ENCODE data around the gene ARID1B. TPM values are rescaled to one million over a fixed set of nuclear protein-coding genes. Genes with fewer than 3 reads are reported as not detected.
A peak's percentile ranks its signal among the peaks of the same experiment; 100 is the strongest.

ARID1B gene
- total RNA-seq, 1 experiment from 2014 or later = 86.3 TPM

DNA sequence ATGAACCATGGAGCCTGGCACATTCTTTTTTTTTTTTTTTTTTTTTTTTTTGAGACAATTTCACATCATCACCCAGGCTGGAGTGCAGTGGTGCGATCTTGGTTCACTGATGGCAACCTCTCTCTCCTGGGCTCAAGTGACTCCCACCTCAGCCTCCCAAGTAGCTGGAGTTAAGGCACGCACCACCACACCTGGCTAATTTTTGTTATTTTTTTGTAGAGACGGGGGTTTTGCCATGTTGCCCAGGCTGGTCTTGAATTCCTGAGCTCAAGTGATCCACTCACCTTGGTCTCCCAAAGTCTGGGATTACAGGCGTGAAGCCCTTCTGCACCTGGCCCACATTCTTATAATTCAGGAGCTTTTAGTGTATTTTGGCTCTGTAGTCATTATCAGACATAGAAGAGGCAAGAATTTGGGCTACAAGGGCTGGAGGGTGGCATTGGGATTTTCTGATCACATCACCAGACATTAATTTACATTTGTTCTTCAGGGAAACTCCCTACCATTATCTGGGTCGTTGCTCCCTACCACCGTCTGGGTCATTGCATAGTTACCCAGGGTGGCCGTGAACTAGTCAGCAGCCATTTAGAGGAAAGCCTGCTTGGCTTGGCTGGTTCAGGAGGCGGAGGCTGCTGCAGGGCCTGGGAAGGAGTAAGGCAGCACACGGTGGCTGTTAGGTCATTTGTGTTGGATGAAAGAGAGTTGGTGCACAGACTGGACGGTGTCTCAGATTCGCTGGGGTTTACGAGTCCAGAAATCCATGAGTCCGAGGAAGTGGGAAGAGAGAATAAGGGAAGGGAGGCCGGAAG, 17.6 kb downstream of the ARID1B start:
- BruUV-seq (replicated peaks) = no TSS peak
- intact Hi-C loops (cut with micrococcal nuclease; ENCODE audit: unreplicated experiment) = no loop called here
- CTCF ChIA-PET = no interaction called here
- no peak for TF ChIP-seq EZH2 (IDR thresholded peaks at IDR 0.05; ENCODE audit: borderline replicate concordance, low read depth, low read length, poor library complexity, severe bottlenecking)
- Histone ChIP-seq H3K27me3 (replicated peaks; ENCODE audit: insufficient read depth, low read depth, low read length, poor library complexity) (no peaks in the 10 kb centered on the region), H3K27ac (ENCODE audit: low read depth, low read length, poor library complexity, severe bottlenecking) (no peak overlapping the region), H3K9me3 (ENCODE audit: low read depth, low read length, poor library complexity, severe bottlenecking) (no peaks in the 10 kb centered on the region), H3K4me3 (ENCODE audit: low read depth, low read length, poor library complexity, severe bottlenecking) (no peak overlapping the region), H3K36me3 (ENCODE audit: insufficient read depth, low read length, poor library complexity, severe bottlenecking) (no peaks in the 10 kb centered on the region), H3K4me1 (ENCODE audit: insufficient read depth, low read length, poor library complexity, severe bottlenecking) (peaks cover 16% of the 10 kb centered on the region)
- POLR2A ChIA-PET (ENCODE audit: low non-redundant PET) = no interaction called here
- no peak for DNase-seq (ENCODE audit: low spot score)

DNA sequence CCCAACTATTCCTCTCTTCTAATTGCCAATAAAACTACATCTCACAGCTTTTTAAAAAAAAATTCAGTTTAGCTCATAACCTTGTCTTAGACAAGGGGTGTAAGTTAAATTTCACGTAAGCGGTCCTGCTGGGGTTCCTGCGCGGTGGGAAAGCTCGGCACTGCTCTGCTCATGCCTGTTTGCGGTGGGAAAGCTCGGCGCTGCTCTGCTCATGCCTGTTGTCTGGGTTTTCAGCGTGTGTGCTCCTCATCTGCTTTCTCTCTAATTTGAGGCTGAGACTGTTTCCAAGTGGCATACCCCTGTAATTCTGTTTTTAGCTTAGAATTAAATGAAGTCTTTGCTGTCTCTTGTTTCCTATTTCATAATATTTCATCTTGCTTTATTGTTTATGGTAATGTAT, 18.6 kb downstream of the ARID1B start:
- no peaks in the 10 kb centered on the region for H3K9me3 ChIP-seq (ENCODE audit: low read depth, low read length, poor library complexity, severe bottlenecking)
- no TSS peak for BruUV-seq (replicated peaks)
- H3K36me3 ChIP-seq (ENCODE audit: insufficient read depth, low read length, poor library complexity, severe bottlenecking) = no peaks in the 10 kb centered on the region
- peak overlapping the region; percentile 32 for H3K4me3 ChIP-seq (ENCODE audit: low read depth, low read length, poor library complexity, severe bottlenecking)
- CTCF ChIA-PET = no interaction called here
- H3K27me3 ChIP-seq (replicated peaks; ENCODE audit: insufficient read depth, low read depth, low read length, poor library complexity) = no peaks in the 10 kb centered on the region
- H3K27ac ChIP-seq (ENCODE audit: low read depth, low read length, poor library complexity, severe bottlenecking) = no peak overlapping the region
- TF ChIP-seq, protein P1, sequence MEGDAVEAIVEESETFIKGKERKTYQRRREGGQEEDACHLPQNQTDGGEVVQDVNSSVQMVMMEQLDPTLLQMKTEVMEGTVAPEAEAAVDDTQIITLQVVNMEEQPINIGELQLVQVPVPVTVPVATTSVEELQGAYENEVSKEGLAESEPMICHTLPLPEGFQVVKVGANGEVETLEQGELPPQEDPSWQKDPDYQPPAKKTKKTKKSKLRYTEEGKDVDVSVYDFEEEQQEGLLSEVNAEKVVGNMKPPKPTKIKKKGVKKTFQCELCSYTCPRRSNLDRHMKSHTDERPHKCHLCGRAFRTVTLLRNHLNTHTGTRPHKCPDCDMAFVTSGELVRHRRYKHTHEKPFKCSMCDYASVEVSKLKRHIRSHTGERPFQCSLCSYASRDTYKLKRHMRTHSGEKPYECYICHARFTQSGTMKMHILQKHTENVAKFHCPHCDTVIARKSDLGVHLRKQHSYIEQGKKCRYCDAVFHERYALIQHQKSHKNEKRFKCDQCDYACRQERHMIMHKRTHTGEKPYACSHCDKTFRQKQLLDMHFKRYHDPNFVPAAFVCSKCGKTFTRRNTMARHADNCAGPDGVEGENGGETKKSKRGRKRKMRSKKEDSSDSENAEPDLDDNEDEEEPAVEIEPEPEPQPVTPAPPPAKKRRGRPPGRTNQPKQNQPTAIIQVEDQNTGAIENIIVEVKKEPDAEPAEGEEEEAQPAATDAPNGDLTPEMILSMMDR (conservative IDR thresholded peaks at IDR 0.05; ENCODE audit: low read depth, low read length) = no peak
- no peak for TF ChIP-seq EZH2 (IDR thresholded peaks at IDR 0.05; ENCODE audit: borderline replicate concordance, low read depth, low read length, poor library complexity, severe bottlenecking)
- intact Hi-C loops (cut with micrococcal nuclease; ENCODE audit: unreplicated experiment) = no loop called here
- H3K4me1 ChIP-seq (ENCODE audit: insufficient read depth, low read length, poor library complexity, severe bottlenecking) = peaks cover 7% of the 10 kb centered on the region
- DNase-seq (ENCODE audit: low spot score) = no peak
- POLR2A ChIA-PET (ENCODE audit: low non-redundant PET) = interaction anchor here (0.6 kb wide), 1 partner anchor 11 kb away, joined by 8 read pairs; no protein-coding TSS in a partner anchor

DNA sequence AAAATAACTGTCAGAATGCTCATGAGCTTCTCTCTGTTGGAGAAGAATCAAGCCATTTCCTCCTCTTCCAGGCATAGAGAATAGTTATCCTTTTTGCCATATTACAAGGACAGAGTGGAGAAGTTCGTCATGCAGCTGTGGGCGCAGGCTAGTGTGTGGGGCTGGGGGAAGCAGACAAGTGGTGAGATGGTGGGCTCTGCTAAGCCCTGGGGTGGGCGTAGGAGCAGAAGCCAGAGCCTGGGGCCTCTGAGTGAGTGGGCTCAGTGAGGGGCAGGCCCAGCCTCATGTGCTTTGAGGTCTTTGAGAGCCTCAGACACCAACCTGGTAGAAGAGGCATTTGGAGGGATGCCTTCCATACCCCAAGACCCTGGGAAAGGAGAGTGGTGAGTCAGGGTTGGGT, 19.4 kb downstream of the ARID1B start:
- Histone ChIP-seq H3K9me3 (ENCODE audit: low read depth, low read length, poor library complexity, severe bottlenecking) (no peaks in the 10 kb centered on the region), H3K36me3 (ENCODE audit: insufficient read depth, low read length, poor library complexity, severe bottlenecking) (no peaks in the 10 kb centered on the region), H3K27me3 (replicated peaks; ENCODE audit: insufficient read depth, low read depth, low read length, poor library complexity) (no peaks in the 10 kb centered on the region), H3K4me1 (ENCODE audit: insufficient read depth, low read length, poor library complexity, severe bottlenecking) (peaks cover 5% of the 10 kb centered on the region), H3K27ac (ENCODE audit: low read depth, low read length, poor library complexity, severe bottlenecking) (no peak overlapping the region), H3K4me3 (ENCODE audit: low read depth, low read length, poor library complexity, severe bottlenecking) (no peak overlapping the region)
- CTCF ChIA-PET = no interaction called here
- intact Hi-C loops (cut with micrococcal nuclease; ENCODE audit: unreplicated experiment) = no loop called here
- POLR2A ChIA-PET (ENCODE audit: low non-redundant PET) = interaction anchor here (0.6 kb wide), 1 partner anchor 10 kb away, joined by 8 read pairs; no protein-coding TSS in a partner anchor
- BruUV-seq (replicated peaks) = no TSS peak
- DNase-seq (ENCODE audit: low spot score) = no peak
- TF ChIP-seq EZH2 (IDR thresholded peaks at IDR 0.05; ENCODE audit: borderline replicate concordance, low read depth, low read length, poor library complexity, severe bottlenecking) = no peak
- TF ChIP-seq, protein P1 (conservative IDR thresholded peaks at IDR 0.05; ENCODE audit: low read depth, low read length) = no peak
